ENCODE data around the gene UPK3A. TPM values are rescaled to one million over a fixed set of nuclear protein-coding genes. Genes with fewer than 3 reads are reported as not detected.

UPK3A gene
- total and polyA plus RNA-seq, 2 of the 13 experiments (the other 11 are each of a cell fraction or from before 2014, with no cell fraction given) = 10.5 to 13.8 TPM

DNA sequence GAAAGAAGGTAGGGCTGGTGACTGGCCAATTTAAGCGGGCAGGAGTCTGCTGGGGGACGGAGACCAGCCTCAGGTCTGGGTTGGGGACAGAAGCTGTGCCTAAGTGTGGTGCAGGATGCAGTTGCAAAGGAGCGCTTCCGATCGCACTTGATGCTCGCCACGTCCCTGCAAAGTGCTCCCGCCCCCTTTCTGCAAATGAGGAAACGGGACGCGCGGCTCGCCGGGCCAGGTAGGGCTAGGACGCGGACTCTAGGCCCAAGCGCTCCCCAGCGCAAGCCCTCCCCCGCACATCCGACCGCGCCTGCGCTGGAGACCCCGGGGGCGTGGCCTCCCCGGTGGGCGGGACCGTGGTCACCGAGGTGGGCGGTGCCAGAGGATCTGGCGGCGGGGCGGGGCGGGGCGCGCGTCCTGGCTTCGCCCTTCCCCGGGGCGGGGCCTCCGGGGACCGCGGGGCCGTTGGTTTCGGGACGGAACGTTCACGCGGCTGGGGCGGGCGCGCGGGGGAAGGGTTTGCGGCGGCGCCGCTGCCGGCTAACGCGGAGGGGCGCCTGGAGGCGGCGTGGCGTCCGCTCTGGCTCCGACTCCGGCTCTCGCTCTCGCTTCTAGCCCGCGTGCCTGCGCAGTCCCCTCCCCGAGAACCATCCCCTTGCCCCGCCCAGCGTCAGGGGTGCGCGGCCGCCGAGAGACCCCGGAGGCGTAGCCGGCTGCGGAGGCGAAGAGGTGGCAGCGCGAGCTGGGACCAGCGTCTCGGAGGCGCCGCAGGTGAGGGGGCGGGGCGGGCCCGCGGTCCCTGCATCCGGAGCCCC is 24.9 kb downstream of the UPK3A start, which contains the start of gene FAM118A (continued):
- TF ChIP-seq SAP130 (CRISPR knock-in tag; IDR thresholded peaks at IDR 0.05; ENCODE audit: low read depth) (peak; percentile 83), HNRNPK (IDR thresholded peaks at IDR 0.05; ENCODE audit: low read depth, low read length, poor library complexity, severe bottlenecking) (peak; percentile 84), ZNF766 (CRISPR knock-in tag; IDR thresholded peaks at IDR 0.05; ENCODE audit: borderline replicate concordance) (0 out of 2 replicates have a peak, but pooled peaks have one; percentile 53), ZBTB2 (CRISPR knock-in tag; IDR thresholded peaks at IDR 0.05; ENCODE audit: low read depth) (peak; percentile 88), SNAPC5 (CRISPR knock-in tag; IDR thresholded peaks at IDR 0.05; ENCODE audit: borderline replicate concordance) (0 out of 2 replicates have a peak, but pooled peaks have one; percentile 61), KLF13 (CRISPR knock-in tag; IDR thresholded peaks at IDR 0.05) (no peak), ZNF564 (CRISPR knock-in tag; IDR thresholded peaks at IDR 0.05) (peak; percentile 97), POGK (CRISPR knock-in tag; conservative IDR thresholded peaks at IDR 0.05) (peak; percentile 76), ZBTB34 (CRISPR knock-in tag; IDR thresholded peaks at IDR 0.05) (0 out of 2 replicates have a peak, but pooled peaks have one; percentile 23), POLR2A (IDR thresholded peaks at IDR 0.05; ENCODE audit: insufficient read depth in 1 of 2, low read depth in 2 of 2, low read length in 2 of 2) (peak; percentile 65 to 75), ZNF383 (CRISPR knock-in tag; IDR thresholded peaks at IDR 0.05; ENCODE audit: borderline replicate concordance) (no peak), LCORL (IDR thresholded peaks at IDR 0.05) (no peak), LCORL (CRISPR knock-in tag; IDR thresholded peaks at IDR 0.05) (peak; percentile 79), MEIS2 (CRISPR knock-in tag; IDR thresholded peaks at IDR 0.05) (peak; percentile 85), MYPOP (CRISPR knock-in tag; IDR thresholded peaks at IDR 0.05) (peak; percentile 78; the same call in 1 of the 2 replicates), REST (IDR thresholded peaks at IDR 0.05; ENCODE audit: borderline replicate concordance in 1 of 2, low read depth in 1 of 2, low read length in 2 of 2) (0 out of 4 replicates have a peak, but pooled peaks of 1 of the 2 experiments have one; percentile 37), ZNF317 (CRISPR knock-in tag; IDR thresholded peaks at IDR 0.05) (peak; percentile 37; the same call in 1 of the 2 replicates)
